HepG2 (cell line): ENCODE measurements around the gene SPRYD3. TPM values are rescaled to one million over a fixed set of nuclear protein-coding genes. Genes with fewer than 3 reads are reported as not detected.

ENCODE experiments used
- BORCS8-MEF2B ChIP-seq: sonication (generic); formaldehyde crosslinking; IDR thresholded peaks from 2 replicates; pipeline ENCODE4 v1.8.0; 2022; ENCODE audit warnings: mild to moderate bottlenecking, missing genetic modification reagents
- CERS6 ChIP-seq: sonication (generic); formaldehyde crosslinking; IDR thresholded peaks from 2 replicates; pipeline ENCODE4 v1.5.0; 2020; ENCODE audit warnings: missing genetic modification reagents
- FOSL2 ChIP-seq: sonication (generic); formaldehyde crosslinking; IDR thresholded peaks from 2 replicates; pipeline ENCODE4 v1.4.0; 2020; ENCODE audit warnings: missing genetic modification reagents
- GLMP ChIP-seq: sonication (generic); formaldehyde crosslinking; IDR thresholded peaks from 2 replicates; pipeline ENCODE4 v1.9.0; 2021; ENCODE audit warnings: missing genetic modification reagents, mild to moderate bottlenecking, borderline replicate concordance
- PHB2 ChIP-seq: fragments of 450-650 bp; IDR thresholded peaks from 2 replicates; pipeline ENCODE4 v1.6.1; 2018; ENCODE audit not compliant: partially characterized antibody
- SPEN ChIP-seq: sonication (generic); formaldehyde crosslinking; IDR thresholded peaks from 2 replicates; pipeline ENCODE4 v1.5.1; 2020; ENCODE audit warnings: low read depth, mild to moderate bottlenecking, missing genetic modification reagents
- ZBTB33 ChIP-seq: sonication (generic); formaldehyde crosslinking; IDR thresholded peaks from 2 replicates; pipeline ENCODE4 v1.4.0; 2020; ENCODE audit warnings: missing genetic modification reagents
- ZFP37 ChIP-seq: sonication (generic); formaldehyde crosslinking; IDR thresholded peaks from 2 replicates; pipeline ENCODE4 v1.4.0; 2020; ENCODE audit warnings: missing genetic modification reagents, borderline replicate concordance
- ZHX2 ChIP-seq, 2 experiments: sonication (generic) in 1 of 2; formaldehyde crosslinking in 1 of 2; IDR thresholded peaks; 2 replicates each; pipeline versions ENCODE4 v1.6.1 to v1.9.0; 2014 to 2022; ENCODE audit warnings: antibody characterized with exemption in 1 of 2, borderline replicate concordance in 1 of 2, inconsistent platforms in 1 of 2, low read depth in 1 of 2, missing genetic modification reagents in 1 of 2
- ZNF280D ChIP-seq: sonication (generic); formaldehyde crosslinking; IDR thresholded peaks from 2 replicates; pipeline ENCODE4 v1.5.1; 2020; ENCODE audit warnings: mild to moderate bottlenecking, missing genetic modification reagents
- ZNF558 ChIP-seq: sonication (generic); formaldehyde crosslinking; IDR thresholded peaks from 2 replicates; pipeline ENCODE4 v1.9.0; 2022; ENCODE audit warnings: mild to moderate bottlenecking, missing genetic modification reagents, borderline replicate concordance
- ZNF564 ChIP-seq: sonication (generic); formaldehyde crosslinking; IDR thresholded peaks from 2 replicates; pipeline ENCODE4 v1.8.1; 2023; ENCODE audit warnings: mild to moderate bottlenecking, missing genetic modification reagents
- ZNF577 ChIP-seq: sonication (generic); formaldehyde crosslinking; IDR thresholded peaks from 2 replicates; pipeline ENCODE4 v1.4.0; 2020; ENCODE audit warnings: mild to moderate bottlenecking, low read depth, missing genetic modification reagents, borderline replicate concordance
- polyA plus RNA-seq, 8 experiments: library from polyadenylated mRNA; depleted of rRNA in 3 of 8; stranded (reverse) in 7 of 8; unstranded in 1 of 8; fragments of >200 nt; fragmentation: Illumina TruSeq in 4 of 8; extraction: Trizol in 4 of 8; gene quantifications; 2 replicates each; pipeline versions ENCODE4 v1.2.1 to v1.2.3, GENCODE V29; 2011 to 2016; ENCODE audit warnings: low read depth in 4 of 8, missing spikeins in 1 of 8, mixed read lengths in 1 of 8; ENCODE audit not compliant: insufficient read depth in 1 of 8
- total RNA-seq, 5 experiments: library from RNA; depleted of rRNA; stranded (reverse); fragments of >200 nt; fragmentation: Illumina TruSeq; extraction: Trizol; gene quantifications; 2 replicates each; pipeline ENCODE4 v1.2.3, GENCODE V29; 2016; ENCODE audit warnings: low read depth in 1 of 5

SPRYD3 gene
- total and polyA plus RNA-seq, 2 of the 13 experiments (the other 11 are each of a cell fraction or from before 2014, with no cell fraction given), result 9.0 to 9.2 TPM

GRCh38 chr12:53079226-53080117 is at the start of gene SPRYD3 (continued):
- TF ChIP-seq ZNF577 (CRISPR knock-in tag) (no peak), BORCS8-MEF2B (no peak; the same call in 1 of the 2 replicates), ZHX2 (IDR thresholded peaks at IDR 0.05; ENCODE audit: low read depth) (no peak), ZHX2 (CRISPR knock-in tag; IDR thresholded peaks at IDR 0.05; ENCODE audit: borderline replicate concordance) (no peak), CERS6 (CRISPR knock-in tag) (no peak), ZNF564 (peak; percentile 42; the same call in 1 of the 2 replicates), ZNF558 (CRISPR knock-in tag) (no peak), ZNF280D (peak; percentile 70; the same call in 1 of the 2 replicates), GLMP (CRISPR knock-in tag) (no peak), SPEN (CRISPR knock-in tag) (peak; percentile 64; the same call in 1 of the 2 replicates), FOSL2 (peak; percentile 45; the same call in 1 of the 2 replicates), ZBTB33 (0 out of 2 replicates have a peak, but pooled peaks have one; percentile 9), ZFP37 (CRISPR knock-in tag) (no peak; the same call in 1 of the 2 replicates), PHB2 (no peak)
